Measurements from ENCODE around the gene HNRNPM. TPM values are rescaled to one million over a fixed set of nuclear protein-coding genes. Genes with fewer than 3 reads are reported as not detected.

Gene HNRNPM
- total and polyA plus RNA-seq, 2 experiments from 2014 or later = 69.3 to 159 TPM

- Histone ChIP-seq H3K9me3 (ENCODE audit: low read depth) (no peaks in the 10 kb centered on the region), H3K27ac (no peak overlapping the region), H3K79me2 (peaks cover 100% of the 10 kb centered on the region), H4K20me1 (ENCODE audit: insufficient read depth, poor library complexity, severe bottlenecking) (peaks cover 94% of the 10 kb centered on the region), H3K4me3 (no peak overlapping the region), H2AFZ (no peak overlapping the region), H3K27me3 (no peaks in the 10 kb centered on the region), H3K4me1 (ENCODE audit: insufficient read depth) (peaks cover 40% of the 10 kb centered on the region), H3K4me2 (no peak overlapping the region), H3K36me3 (replicated peaks; ENCODE audit: insufficient read depth, low read depth) (peaks cover 10% of the 10 kb centered on the region), H3K9me2 (replicated peaks; ENCODE audit: insufficient read depth) (no peaks in the 10 kb centered on the region)
- TF ChIP-seq EZH2 (IDR thresholded peaks at IDR 0.05; ENCODE audit: borderline replicate concordance) = no peak
- no peak for TF ChIP-seq CTCF (IDR thresholded peaks at IDR 0.05; ENCODE audit: poor library complexity)
- no peak for TF ChIP-seq EZH2phosphoT487 (IDR thresholded peaks at IDR 0.05; ENCODE audit: low read depth, severe bottlenecking, unreplicated experiment)
- WGBS (ENCODE audit: low lambda C conversion rate, missing lambda C conversion rate) = 87% methylated on average over 5 of the region's 5 CpGs
- DNase-seq (ENCODE audit: low spot score) = no peak
Observed at GRCh38 chr19:8462571-8462970, 17.8 kb downstream of the HNRNPM start.

- Histone ChIP-seq H3K36me3 (replicated peaks; ENCODE audit: insufficient read depth, low read depth) (peaks cover 10% of the 10 kb centered on the region), H4K20me1 (ENCODE audit: insufficient read depth, poor library complexity, severe bottlenecking) (peaks cover 86% of the 10 kb centered on the region), H3K79me2 (peaks cover 96% of the 10 kb centered on the region), H3K4me1 (ENCODE audit: insufficient read depth) (peaks cover 33% of the 10 kb centered on the region), H3K4me3 (no peak overlapping the region), H3K4me2 (no peak overlapping the region), H3K9me3 (ENCODE audit: low read depth) (no peaks in the 10 kb centered on the region), H3K9me2 (replicated peaks; ENCODE audit: insufficient read depth) (no peaks in the 10 kb centered on the region), H2AFZ (no peak overlapping the region), H3K27me3 (no peaks in the 10 kb centered on the region), H3K27ac (no peak overlapping the region)
- TF ChIP-seq CTCF (IDR thresholded peaks at IDR 0.05; ENCODE audit: poor library complexity) (no peak), EZH2 (IDR thresholded peaks at IDR 0.05; ENCODE audit: borderline replicate concordance) (no peak), EZH2phosphoT487 (IDR thresholded peaks at IDR 0.05; ENCODE audit: low read depth, severe bottlenecking, unreplicated experiment) (no peak)
- DNase-seq (ENCODE audit: low spot score) = no peak
- WGBS (ENCODE audit: low lambda C conversion rate, missing lambda C conversion rate) = 87% methylated on average over 8 of the region's 8 CpGs
Observed at GRCh38 chr19:8463365-8463764, 18.6 kb downstream of the HNRNPM start.

GRCh38 chr19:8466018-8466417 is 21.2 kb downstream of the HNRNPM start:
- H3K27ac ChIP-seq = no peak overlapping the region
- peaks cover 19% of the 10 kb centered on the region for H3K36me3 ChIP-seq (replicated peaks; ENCODE audit: insufficient read depth, low read depth)
- H3K4me2 ChIP-seq = no peak overlapping the region
- no peaks in the 10 kb centered on the region for H3K9me2 ChIP-seq (replicated peaks; ENCODE audit: insufficient read depth)
- no peak overlapping the region for H2AFZ ChIP-seq
- no peak for DNase-seq (ENCODE audit: low spot score)
- H3K4me3 ChIP-seq = no peak overlapping the region
- H4K20me1 ChIP-seq (ENCODE audit: insufficient read depth, poor library complexity, severe bottlenecking) = peaks cover 80% of the 10 kb centered on the region
- TF ChIP-seq EZH2 (IDR thresholded peaks at IDR 0.05; ENCODE audit: borderline replicate concordance) (no peak), EZH2phosphoT487 (IDR thresholded peaks at IDR 0.05; ENCODE audit: low read depth, severe bottlenecking, unreplicated experiment) (no peak), CTCF (IDR thresholded peaks at IDR 0.05; ENCODE audit: poor library complexity) (no peak)
- H3K9me3 ChIP-seq (ENCODE audit: low read depth) = no peaks in the 10 kb centered on the region
- WGBS (ENCODE audit: low lambda C conversion rate, missing lambda C conversion rate) = 75% methylated on average over 4 of the region's 4 CpGs
- peaks cover 6% of the 10 kb centered on the region for H3K4me1 ChIP-seq (ENCODE audit: insufficient read depth)
- H3K27me3 ChIP-seq = no peaks in the 10 kb centered on the region
- peaks cover 96% of the 10 kb centered on the region for H3K79me2 ChIP-seq

GRCh38 chr19:8468124-8468523 is 23.3 kb downstream of the HNRNPM start:
- 91% methylated on average over 3 of the region's 3 CpGs for WGBS (ENCODE audit: low lambda C conversion rate, missing lambda C conversion rate)
- H3K9me3 ChIP-seq (ENCODE audit: low read depth) = no peaks in the 10 kb centered on the region
- TF ChIP-seq CTCF (IDR thresholded peaks at IDR 0.05; ENCODE audit: poor library complexity) (no peak), EZH2phosphoT487 (IDR thresholded peaks at IDR 0.05; ENCODE audit: low read depth, severe bottlenecking, unreplicated experiment) (no peak)
- H3K27me3 ChIP-seq = no peaks in the 10 kb centered on the region
- H4K20me1 ChIP-seq (ENCODE audit: insufficient read depth, poor library complexity, severe bottlenecking) = peaks cover 67% of the 10 kb centered on the region
- peaks cover 19% of the 10 kb centered on the region for H3K36me3 ChIP-seq (replicated peaks; ENCODE audit: insufficient read depth, low read depth)
- no peak overlapping the region for H3K4me3 ChIP-seq
- no peaks in the 10 kb centered on the region for H3K9me2 ChIP-seq (replicated peaks; ENCODE audit: insufficient read depth)
- H3K79me2 ChIP-seq = peaks cover 96% of the 10 kb centered on the region
- H3K4me2 ChIP-seq = no peak overlapping the region
- no peaks in the 10 kb centered on the region for H3K4me1 ChIP-seq (ENCODE audit: insufficient read depth)
- H2AFZ ChIP-seq = no peak overlapping the region
- DNase-seq (ENCODE audit: low spot score) = no peak
- H3K27ac ChIP-seq = no peak overlapping the region

All from hepatocyte (in vitro differentiated cells).